COLO829 (cell line): ENCODE data around the gene AQP11.
"Not testable (repeated sequence)": the region's sequence is repeated elsewhere in the genome, so short reads cannot be mapped to it uniquely, and the experiment has no call there.

Experiments used
- DNase-seq: peaks from one replicate; pipeline ENCODE4 v3.0.0; 2012; ENCODE audit warnings: low spot score

The AQP11 gene, protein sequence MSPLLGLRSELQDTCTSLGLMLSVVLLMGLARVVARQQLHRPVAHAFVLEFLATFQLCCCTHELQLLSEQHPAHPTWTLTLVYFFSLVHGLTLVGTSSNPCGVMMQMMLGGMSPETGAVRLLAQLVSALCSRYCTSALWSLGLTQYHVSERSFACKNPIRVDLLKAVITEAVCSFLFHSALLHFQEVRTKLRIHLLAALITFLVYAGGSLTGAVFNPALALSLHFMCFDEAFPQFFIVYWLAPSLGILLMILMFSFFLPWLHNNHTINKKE

DNA sequence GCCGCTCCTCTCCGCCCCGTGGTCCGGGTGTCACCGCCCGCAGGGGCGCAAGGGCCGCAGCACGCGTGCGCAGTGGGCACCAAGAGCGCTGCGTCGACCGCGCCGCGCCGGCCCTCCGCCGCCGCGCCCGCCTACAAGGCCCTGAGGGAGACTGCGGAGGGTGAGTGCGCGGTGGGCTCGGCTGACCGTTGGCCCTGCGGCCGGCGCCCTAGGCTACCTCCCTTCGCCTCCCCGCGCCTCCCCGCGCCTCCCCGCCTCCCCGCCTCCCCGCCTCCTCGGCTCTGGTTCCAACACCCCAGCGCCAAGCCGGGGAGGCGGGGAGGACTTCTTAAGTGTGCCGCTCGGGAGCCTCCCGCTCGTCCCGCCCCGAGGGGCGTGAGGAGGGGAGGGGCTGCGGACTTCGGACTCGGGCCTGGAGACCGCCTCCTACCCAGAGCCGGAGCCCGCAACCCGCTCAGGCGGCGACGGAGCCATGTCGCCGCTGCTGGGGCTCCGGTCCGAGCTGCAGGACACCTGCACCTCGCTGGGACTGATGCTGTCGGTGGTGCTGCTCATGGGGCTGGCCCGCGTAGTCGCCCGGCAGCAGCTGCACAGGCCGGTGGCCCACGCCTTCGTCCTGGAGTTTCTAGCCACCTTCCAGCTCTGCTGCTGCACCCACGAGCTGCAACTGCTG lies at the start of gene AQP11:
Gene AQP11, plus strand, starts transcription at position 433 of the 673 bp plus-strand sequence. Its CDS starts 40 bp downstream, at position 473.
- DNase-seq = peak; percentile 67

DNA sequence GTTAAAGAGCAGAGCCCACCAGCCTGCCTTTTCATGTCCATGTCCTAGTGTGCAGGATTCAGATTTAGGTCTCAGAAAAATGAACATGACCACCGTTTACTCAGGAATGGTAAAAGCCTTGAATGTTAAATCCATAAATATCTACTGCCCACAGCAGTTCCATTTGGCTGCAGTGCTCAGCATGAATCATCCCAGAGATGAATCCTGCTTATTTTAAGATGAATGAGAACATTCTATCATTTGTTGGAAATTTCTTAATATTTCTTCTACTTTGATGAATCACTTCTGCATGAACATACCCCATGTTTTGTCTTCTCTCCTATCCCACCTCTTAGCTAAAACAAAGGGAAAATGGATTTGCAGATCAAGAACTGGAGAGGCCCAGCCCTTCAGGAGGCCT lies 47.5 kb upstream of the AQP11 start:
- DNase-seq = peak; percentile 68

DNA sequence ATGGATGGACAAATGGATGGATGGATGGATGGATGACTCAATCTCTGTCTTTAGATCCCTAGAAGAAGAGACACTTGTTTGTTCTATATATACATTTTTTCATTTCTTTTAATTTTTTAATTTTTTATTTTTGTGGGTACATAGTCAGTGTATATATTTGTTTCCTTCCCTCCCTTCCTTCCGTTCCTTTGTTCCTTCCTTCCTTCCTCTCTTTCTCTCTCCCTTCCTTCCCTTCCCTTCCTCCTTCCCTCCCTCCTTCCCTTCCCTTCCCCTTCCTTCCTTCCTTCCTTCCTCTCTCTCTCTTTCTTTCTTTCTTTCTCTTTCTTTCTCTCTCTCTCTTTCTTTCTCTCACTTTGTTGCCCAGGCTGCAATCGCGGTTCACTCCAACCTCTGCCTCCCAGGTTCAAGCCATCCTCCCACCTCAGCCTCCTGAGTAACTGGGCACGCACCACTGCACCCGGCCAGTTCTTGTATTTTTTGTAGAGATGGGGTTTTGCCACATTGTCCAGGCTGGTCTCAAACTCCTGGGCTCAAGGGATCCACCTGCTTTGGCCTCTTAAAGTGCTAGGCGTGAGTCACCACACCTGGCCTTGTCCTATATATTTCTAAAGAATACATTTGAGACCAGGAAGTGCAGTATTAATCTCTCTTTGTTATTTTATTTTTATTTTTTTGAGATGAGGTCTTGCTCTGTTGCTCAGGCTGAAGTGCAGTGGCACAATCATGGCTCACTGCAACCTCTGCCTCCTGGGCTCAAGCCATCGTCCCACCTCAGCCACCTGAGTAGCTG lies 42.5 kb upstream of the AQP11 start:
- DNase-seq = no peak

DNA sequence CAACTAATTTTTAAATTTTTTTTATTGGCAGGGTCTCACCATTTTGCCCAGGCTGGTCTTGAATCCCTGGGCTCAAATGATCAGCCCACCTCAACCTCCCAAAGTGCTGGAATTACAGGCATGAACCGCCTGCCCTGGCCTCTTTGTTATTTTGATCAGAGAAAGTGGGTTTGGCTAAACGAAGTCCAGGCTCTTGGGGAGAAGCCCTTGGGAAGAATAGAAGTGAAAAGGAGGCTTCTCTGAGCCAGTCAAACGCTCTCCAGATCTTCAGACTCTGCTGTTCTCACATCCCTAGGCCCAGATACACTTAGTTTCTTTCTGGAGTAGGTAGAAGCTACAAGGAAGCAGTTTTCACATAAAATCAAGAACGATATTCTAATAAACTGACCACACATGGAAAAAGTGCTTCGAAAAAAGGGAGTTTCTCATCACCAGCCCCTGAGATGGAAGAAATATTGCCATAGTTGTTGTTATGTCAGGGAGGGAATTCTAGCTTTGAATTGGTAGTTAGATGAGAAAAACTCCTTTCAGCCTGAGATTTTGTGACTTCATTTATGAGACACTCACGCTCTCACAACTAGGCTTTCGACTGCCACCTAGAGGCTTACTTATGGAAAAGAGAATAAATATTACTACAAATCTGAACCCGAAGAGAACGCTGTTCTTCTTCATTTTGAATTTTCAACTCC lies 41.7 kb upstream of the AQP11 start:
- DNase-seq = peak; percentile 75

DNA sequence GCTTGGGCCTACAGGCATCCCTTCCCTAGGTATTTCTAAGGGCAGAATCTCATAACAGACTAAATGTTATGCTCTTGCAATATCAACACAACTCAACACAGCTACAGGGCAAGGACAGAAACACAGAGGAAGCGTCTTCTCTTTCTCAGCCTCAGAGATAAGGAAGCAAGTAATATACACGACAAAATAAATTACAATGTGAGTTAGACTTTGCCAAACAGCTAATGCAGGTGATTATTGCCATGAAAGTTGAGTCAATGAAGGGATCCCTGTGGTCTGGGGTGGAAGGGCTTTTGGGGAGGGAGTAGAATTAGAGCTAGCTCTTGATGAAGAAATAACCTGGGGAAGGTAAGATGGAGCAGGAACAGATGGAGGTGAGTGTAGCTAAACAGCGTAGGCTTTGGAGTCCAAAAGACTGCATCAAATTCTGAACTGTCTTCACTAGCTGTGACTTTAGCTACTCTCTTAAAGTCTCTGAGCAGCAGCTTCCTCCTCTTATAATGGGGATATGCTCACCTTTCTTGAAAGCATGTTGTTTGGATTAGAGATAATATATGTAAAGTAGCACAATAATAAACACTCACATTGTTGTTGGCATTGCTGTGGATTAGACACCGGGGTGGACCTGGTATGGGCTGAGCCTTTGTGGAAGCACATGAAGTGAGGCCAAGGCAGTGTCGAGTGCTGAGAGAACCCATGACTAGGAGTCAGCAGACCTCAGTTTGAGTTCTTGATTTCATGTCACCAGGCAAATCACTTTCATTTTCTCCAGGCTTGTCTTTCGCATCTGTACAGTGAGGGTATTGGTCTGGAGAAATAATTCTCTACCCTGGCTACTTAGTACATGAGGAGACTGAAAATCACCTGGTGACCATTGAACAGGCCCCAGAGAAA lies 41.0 kb upstream of the AQP11 start:
- no peak for DNase-seq

DNA sequence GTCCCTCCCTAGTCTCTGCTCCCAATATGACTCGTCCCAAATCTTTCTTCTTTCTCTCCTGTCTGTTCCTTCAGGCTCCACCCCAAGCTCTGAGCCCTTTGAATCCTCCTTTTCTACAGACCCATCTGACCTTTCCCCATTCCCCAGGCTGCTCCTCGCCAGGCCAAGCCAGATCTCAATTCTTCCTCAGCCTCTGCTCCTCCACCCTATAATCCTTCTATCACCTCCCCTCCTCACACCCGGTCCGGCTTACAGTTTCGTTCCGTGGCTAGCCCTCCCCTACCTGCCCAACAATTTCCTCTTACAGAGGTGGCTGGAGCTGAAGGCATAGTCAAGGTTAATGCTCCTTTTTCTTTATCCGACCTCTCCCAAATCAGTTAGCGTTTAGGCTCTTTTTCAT lies 38.3 kb upstream of the AQP11 start:
- DNase-seq = not testable (repeated sequence)

DNA sequence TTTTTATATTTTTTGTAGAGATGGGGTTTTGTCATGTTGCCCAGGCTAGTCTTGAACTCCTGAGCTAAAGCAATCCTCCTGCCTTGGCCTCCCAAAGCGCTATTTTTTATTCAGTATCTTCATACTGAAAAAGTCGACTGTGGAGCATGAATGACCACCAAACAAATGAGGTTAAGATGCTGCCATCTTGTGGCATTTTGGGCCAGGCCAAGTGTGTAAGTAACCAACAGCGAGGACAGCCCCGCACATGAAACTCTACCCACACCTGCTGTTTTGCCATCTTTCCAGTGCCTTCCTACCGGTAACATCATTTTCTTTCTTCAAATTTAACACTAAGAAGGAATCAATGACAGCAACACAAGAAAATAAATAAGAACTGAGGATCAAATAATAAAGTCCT lies 32.2 kb upstream of the AQP11 start:
- DNase-seq = no peak

DNA sequence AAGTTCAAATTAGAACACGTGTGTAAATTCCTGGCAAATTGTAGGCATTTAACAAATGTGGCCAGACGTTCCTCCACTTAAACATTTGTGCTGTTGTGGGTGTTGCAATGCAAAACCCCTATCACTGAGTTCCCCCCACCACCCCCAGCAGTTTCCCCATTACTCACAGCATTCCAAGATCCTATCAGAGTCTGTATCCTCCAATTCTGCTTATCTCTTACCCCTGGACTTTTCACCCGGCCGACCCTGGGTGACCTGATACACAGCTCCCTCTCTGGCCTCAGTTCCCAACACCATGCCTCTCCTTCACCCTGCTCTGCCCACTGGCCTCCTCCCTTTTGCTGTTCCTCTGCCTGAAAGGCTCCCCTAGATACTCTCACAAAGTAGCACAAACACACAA lies 31.4 kb upstream of the AQP11 start:
- no peak for DNase-seq

DNA sequence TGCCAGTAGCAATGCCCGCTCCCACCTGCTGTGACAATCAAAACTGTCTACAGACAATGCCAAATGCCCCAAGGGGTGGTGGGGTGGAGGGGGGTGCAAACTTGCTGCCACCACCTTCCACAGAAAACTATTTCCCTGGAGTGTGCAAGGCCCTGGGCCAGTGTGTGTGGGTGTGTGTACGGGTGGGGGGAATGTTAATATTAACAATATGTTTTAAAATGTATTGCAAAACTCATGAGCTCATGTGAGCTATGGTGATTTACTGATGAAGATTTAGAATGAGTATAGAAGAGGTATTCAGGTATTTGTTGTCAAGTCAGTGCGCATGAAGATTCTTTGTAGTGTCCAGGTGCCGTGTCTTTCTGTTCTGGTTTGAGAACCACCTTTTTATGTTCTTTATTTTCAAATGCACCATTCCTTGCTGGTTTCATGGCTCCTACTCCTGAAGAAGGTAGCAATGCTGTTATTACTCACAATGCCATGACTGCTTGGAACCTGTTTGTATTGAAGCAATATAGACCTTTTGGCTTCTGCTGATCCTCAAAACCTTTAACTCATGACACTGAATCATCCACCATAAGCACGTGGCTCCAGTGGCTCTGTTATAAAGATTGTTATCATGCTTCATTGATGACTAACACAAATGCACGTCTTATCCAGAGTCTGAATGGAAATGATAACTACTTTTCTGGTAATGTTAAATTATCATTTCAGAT lies 29.9 kb upstream of the AQP11 start:
- peak; percentile 87 for DNase-seq

DNA sequence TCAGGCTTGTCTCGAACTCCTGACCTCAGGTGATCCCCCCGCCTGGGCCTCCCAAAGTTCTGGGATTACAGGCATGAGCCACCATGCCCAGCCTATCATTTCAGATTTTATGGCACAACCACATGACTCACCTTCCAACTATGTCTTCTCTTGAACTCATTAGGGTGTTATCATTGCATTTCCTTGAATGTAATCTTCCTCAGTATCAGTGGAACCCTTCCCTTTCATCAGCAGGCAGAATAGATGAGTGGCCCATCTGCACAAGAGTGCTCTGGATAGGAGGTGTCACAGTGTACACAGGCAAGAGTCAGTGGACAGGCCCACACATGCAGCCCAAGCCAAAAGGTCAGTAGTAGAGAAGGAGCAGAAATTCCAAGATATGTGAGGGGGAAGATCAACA lies 29.1 kb upstream of the AQP11 start:
- peak; percentile 47 for DNase-seq

DNA sequence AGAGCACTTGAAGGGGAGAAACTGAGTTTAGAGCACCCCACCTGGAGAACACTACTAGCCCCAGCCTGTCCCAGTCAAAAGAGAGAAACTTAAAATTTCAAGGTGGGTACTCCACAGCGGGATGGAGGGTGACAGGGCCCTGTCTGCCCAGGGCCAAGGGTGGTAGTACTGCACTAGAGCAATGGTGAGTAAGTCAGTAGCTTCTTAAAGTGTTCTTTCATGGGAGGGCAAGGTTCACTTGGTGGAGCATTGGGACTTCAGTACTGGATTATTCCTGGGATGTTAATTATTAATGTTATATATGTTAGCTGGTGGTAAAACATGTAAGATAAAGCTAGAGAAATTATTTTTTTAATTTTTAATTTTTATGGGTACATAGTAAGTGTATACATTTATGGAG lies 28.5 kb upstream of the AQP11 start:
- DNase-seq = no peak

DNA sequence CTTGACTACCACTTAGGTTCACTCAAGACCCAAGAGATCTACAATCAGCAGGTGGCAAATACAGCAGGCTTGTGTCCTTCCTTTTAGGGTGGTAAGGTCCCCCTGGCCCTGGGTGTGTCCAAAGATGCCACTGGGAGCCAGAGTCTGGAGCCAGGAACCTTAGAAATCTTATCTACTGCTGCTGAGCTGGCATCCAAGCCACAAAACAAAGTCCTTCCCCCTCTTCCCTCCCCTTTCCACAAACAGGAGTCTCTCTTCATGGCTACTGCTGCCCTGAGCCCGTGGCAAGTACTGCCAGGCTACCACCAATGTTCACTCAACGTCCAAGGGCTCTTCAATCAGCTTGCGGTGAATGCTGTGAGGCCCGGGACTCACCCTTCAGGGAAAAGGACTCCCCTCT lies 21.4 kb upstream of the AQP11 start:
- no peak for DNase-seq

DNA sequence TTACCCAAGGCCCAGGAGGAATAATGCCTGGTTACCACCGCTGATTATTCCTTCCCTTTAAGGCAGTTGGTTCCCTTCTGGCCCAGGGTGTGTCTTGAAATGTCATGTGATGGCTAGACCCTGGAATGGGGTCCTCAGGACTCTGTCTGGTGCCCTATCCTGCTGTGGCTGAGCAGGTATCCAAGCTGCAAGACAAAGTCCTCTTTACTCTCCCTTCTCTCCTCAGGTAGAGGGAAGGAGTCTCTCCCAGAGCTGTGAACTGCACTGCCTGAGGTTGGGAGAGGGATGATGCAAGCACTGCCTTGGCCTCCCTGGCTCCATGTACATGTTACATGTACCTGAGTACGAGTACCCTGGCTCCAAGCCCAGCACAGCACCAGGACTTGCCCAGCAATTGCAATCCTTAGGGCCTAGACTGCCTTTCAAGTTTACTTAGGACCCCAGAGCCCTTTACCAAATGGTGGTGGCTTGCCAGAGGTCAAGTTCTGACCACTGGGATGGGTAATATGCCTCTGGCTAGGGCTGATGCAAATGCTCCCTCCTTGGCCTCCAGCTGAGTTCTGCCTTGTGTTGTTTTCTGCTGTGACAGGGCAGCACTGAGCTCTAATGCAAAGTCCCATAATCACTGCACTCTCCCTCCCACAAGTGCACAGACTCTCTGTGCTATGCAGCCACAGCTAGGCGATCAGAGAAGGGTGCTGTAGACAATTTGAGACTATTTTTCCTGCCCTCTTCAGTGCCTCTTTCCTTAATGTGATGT lies 20.7 kb upstream of the AQP11 start:
- no peak for DNase-seq

DNA sequence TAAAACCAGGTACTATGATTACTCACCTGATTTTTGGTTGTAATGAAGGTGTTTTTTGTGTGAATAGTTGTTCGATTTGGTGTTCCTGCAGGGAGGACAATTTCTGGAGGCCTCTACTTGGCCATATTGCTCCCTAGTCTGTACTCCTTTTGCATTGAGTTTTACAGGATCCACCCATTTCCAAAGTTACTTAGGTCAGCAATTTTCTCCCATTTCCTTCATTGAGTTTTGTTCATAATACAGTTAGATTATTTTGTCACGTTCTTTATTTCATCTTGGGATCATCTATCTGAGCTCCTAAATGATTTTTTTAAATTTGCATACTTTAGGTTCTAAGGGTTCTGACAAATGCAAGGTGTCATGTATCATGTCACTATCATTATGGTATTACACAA lies 20.1 kb upstream of the AQP11 start:
- no peak for DNase-seq

DNA sequence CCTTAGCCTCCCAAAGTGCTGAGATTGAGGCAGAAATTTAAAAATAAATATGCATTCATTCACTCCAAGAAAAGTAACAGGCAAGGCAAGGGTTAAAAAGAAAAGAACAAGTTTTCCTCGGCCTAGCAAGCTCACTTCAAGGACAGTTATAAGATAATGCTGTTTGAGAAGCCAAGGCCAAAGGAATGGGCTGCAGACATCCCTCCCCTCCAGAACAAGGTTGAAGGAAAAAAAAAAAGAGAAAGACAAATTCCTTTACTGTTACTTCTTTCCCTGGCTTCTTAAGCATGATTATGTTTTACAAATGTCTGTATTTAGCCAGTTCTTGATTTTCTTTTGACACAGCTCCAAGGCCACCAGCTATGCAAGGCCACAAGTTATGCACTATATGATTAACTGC lies 18.9 kb upstream of the AQP11 start:
- DNase-seq = not testable (repeated sequence)

DNA sequence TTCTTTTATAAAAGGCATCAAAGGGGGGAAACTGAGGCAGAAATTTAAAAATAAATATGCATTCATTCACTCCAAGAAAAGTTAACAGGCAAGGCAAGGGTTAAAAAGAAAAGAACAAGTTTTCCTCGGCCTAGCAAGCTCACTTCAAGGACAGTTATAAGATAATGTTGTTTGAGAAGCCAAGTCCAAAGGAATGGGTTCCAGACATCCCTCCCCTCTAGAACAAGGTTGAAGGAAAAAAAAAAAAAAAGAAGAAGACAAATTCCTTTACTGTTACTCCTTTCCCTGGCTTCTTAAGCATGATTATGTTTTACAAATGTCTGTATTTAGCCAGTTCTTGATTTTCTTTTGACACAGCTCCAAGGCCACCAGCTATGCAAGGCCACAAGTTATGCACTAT lies 14.3 kb upstream of the AQP11 start:
- DNase-seq = not testable (repeated sequence)

DNA sequence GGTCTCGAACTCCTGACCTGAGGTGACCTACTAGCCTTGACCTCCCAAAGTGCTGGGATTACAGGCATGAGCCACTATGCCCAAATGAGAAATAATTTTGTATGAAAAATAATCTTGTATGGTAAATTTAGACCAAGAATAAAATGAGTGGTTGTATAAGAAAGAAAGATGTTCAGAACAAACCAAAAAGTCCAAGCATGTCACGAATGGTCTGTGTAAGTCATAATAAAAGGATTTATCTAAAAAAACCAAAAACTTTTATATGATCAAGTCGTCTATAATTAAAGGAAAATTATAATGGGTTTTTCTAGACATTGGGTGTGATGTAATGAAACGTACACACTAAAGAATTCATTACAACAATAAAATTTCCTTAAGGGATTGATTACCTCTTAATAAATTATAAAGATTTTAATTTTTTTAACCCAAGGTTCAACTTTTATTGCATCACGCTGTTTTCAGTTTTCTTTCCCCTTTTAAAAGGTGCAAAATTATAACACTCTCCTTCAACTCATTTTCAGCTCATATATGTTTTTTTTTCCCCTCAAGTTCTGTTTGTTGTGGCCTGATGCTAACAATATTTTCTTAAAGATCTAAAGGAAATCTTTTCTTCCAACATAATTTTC lies 8.9 kb upstream of the AQP11 start:
- DNase-seq = no peak

DNA sequence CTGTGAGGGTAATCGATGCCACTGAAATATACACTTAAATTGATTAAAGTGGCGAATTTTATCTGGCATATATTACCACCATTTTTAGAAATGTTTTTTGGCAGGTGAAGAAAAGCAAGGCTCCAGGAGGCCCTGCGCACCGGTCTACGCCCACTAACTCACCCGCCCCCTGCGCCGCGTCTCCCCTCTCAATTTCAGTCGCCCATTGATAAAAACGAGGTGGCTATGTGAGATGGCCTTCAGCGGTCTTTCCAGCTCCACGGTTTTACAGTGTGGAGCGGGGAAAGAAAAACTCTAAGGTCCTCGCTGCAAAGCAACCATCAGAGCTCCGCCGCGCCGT lies 602 bp upstream of the AQP11 start:
- no peak for DNase-seq

DNA sequence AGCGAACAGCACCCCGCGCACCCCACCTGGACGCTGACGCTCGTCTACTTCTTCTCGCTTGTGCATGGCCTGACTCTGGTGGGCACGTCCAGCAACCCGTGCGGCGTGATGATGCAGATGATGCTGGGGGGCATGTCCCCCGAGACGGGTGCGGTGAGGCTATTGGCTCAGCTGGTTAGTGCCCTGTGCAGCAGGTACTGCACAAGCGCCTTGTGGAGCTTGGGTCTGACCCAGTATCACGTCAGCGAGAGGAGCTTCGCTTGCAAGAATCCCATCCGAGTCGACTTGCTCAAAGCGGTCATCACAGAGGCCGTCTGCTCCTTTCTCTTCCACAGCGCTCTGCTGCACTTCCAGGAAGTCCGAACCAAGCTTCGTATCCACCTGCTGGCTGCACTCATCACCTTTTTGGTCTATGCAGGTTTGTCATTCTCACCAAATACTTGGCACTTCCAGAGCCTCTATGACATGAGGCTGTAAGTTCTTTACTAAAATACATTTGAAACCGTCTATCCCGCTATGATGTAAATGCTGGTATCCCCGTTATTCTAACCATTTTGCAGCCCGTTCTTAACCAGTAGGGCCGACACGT lies 535 bp downstream of the AQP11 start:
- DNase-seq = no peak
